Naive thymus-derived CD8-positive, alpha-beta T cell (primary cell): ENCODE data around the gene MAGEB1. TPM values are rescaled to one million over a fixed set of nuclear protein-coding genes. Genes with fewer than 3 reads are reported as not detected.

Experiments used
- ATAC-seq, 2 donors: fragments of 150-1000 bp; cut with Tn5 transposase in 1 of 2; sonication (Bioruptor Pico), chemical (Tn5 transposase) in 1 of 2; 1 replicate in 1 of 2; 2 replicates in 1 of 2; pipeline ENCODE4 v1.10.0; 2021; ENCODE audit warnings: mild to moderate bottlenecking in 2 of 2, moderate library complexity in 2 of 2
- POLR2A ChIA-PET: fragments of 350-600 bp; sonication (Branson Sonifier 250); formaldehyde crosslinking; loops from one replicate; lab custom pipeline; 2021; ENCODE audit warnings: antibody characterized with exemption; lab: Charles Lee
- DNase-seq, 10 donors: peaks; one replicate each; pipeline versions ENCODE4 v3.0.0 to v3.0.0-alpha.2; 2020 to 2022
- H3K27ac Mint-ChIP-seq, 10 donors: one replicate each; pipeline ENCODE4 v1.8.0; 2020 to 2022; ENCODE audit warnings: mild to moderate bottlenecking in 10 of 10, mixed read lengths in 10 of 10, moderate library complexity in 4 of 10, inconsistent platforms in 1 of 10
- H3K27me3 Mint-ChIP-seq, 5 donors: one replicate each; pipeline ENCODE4 v1.8.0; 2021 to 2022; ENCODE audit warnings: mixed read lengths in 5 of 5
- H3K36me3 Mint-ChIP-seq, 3 donors: one replicate each; pipeline ENCODE4 v1.8.0; 2020 to 2022; ENCODE audit warnings: mixed read lengths in 3 of 3, mild to moderate bottlenecking in 2 of 3, inconsistent platforms in 1 of 3
- H3K4me1 Mint-ChIP-seq, 4 donors: one replicate each; pipeline ENCODE4 v1.8.0; 2021 to 2022; ENCODE audit warnings: mixed read lengths in 4 of 4
- H3K4me3 Mint-ChIP-seq, 10 donors: one replicate each; pipeline ENCODE4 v1.8.0; 2020 to 2022; ENCODE audit warnings: mild to moderate bottlenecking in 10 of 10, mixed read lengths in 10 of 10, moderate library complexity in 6 of 10, inconsistent platforms in 1 of 10
- H3K9me3 Mint-ChIP-seq, 9 donors: one replicate each; pipeline ENCODE4 v1.8.0; 2020 to 2022; ENCODE audit warnings: mixed read lengths in 9 of 9, mild to moderate bottlenecking in 3 of 9, inconsistent platforms in 1 of 9, moderate library complexity in 1 of 9
- polyA plus RNA-seq, 3 donors: library from polyadenylated mRNA; unstranded; fragments of 300-500 nt; fragmentation: Illumina TruSeq; gene quantifications; one replicate each; pipeline ENCODE4 v1.2.3, GENCODE V29; 2021
- total RNA-seq, 8 experiments: library from RNA in 2 of 8; stranded (reverse) in 2 of 8; gene quantifications; one replicate each; pipeline ENCODE4 v1.2.3 and lab custom pipeline; 2021 to 2026

The MAGEB1 gene
- total and polyA plus RNA-seq, 5 experiments from 2014 or later, result not detected

DNA sequence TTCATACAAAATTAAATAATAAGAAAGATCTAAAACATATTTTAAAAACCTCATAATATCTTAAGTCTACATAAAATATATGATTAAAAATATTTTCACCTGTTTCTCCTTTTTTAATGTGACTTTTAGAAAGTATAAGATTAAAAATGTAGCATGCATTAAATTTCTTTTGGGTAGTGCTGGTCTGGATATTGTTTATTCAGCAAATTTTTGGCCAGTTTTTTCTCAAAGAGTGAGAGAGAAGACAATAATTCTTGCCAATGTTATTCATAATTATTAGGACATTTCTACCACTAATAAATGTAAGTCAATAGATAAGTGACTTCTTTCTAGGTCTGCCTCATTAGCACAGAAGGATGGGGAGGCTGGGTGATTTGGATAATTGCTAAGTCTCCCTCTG is 14.1 kb downstream of the MAGEB1 start:
- no peaks in the 10 kb centered on the region for H3K36me3 Mint-ChIP-seq
- H3K4me3 Mint-ChIP-seq, result no peak overlapping the region
- H3K27ac Mint-ChIP-seq, result no peak overlapping the region
- peaks cover 0 to 4% (median 0%) of the 10 kb centered on the region in 5 donors for H3K27me3 Mint-ChIP-seq
- H3K9me3 Mint-ChIP-seq, result peaks cover 0 to 7% (median 0%) of the 10 kb centered on the region in 9 donors
- no peaks in the 10 kb centered on the region for H3K4me1 Mint-ChIP-seq
- POLR2A ChIA-PET, result no interaction called here
- ATAC-seq, result no peak
- DNase-seq, result no peak

DNA sequence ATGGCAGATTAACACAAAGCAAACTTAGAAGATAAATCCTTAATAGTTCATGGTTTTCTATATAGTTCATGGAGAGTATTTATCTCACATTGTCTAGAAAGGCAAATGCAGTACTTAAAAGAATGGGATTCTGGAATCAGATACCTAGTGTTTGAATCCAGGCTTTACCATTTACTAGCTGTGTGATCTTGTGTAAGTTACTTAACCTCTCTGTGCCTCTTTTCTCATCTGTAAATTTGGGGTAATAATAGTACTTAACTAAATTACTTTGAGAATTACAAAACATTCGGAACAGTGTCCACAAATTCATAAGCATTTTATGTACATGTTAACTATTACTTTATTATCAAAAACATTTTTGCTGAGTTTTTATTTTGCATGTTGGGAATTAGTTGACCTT is 15.8 kb downstream of the MAGEB1 start:
- Mint-ChIP-seq H3K4me3 (no peak overlapping the region), H3K4me1 (no peaks in the 10 kb centered on the region), H3K9me3 (no peaks in the 10 kb centered on the region), H3K27me3 (peaks cover 0 to 4% (median 0%) of the 10 kb centered on the region in 5 donors), H3K27ac (no peak overlapping the region), H3K36me3 (no peaks in the 10 kb centered on the region)
- no peak for ATAC-seq
- POLR2A ChIA-PET, result no interaction called here
- DNase-seq, result no peak

DNA sequence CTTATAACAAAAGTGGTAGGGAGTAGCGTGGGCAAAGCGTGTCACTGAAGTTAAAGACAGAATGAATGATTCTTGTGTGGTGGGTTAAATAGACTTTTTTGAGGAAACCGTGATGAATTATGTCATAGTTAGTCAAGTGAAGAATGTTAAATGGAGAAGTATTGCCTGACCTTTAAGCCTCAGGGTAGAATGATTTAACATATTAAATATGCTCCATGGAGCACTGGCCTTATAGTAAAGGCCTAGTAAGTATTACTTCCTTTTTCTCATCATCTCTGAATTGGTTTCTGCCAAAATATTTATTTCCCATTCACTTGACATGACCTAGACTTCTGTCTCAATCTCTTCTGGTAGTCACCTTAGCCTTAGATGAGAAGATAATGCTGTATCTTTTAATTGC is 23.7 kb downstream of the MAGEB1 start:
- Mint-ChIP-seq H3K36me3 (no peaks in the 10 kb centered on the region), H3K9me3 (peaks cover 0 to 4% (median 0%) of the 10 kb centered on the region in 9 donors), H3K4me1 (no peaks in the 10 kb centered on the region), H3K4me3 (no peak overlapping the region), H3K27ac (no peak overlapping the region), H3K27me3 (peaks cover 0 to 10% (median 0%) of the 10 kb centered on the region in 5 donors)
- POLR2A ChIA-PET, result no interaction called here
- ATAC-seq, result no peak
- DNase-seq, result no peak

DNA sequence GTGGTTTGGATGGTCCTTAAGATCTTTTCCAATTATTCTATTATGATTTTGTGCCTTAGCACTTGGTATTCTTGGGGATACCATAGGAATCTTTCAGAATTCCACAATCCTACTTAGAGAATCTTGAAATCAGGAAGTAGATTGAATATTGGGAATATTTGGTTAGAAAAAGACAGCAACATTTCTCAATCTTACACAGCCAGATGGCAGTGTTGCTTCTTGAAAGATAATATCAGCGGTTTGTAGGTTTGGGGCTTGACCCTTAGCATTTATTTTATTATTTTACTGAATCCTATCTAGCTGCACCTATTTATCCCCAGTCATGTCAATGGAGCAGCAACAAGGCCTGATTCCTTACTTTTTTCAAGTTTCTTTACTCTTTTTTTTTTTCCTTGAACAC is 28.6 kb downstream of the MAGEB1 start:
- no peaks in the 10 kb centered on the region for H3K36me3 Mint-ChIP-seq
- no peak overlapping the region for H3K27ac Mint-ChIP-seq
- no peak for DNase-seq
- peaks cover 0 to 4% (median 0%) of the 10 kb centered on the region in 9 donors for H3K9me3 Mint-ChIP-seq
- POLR2A ChIA-PET, result no interaction called here
- no peak overlapping the region for H3K4me3 Mint-ChIP-seq
- peaks cover 0 to 8% (median 3%) of the 10 kb centered on the region in 4 donors for H3K4me1 Mint-ChIP-seq
- peaks cover 0 to 10% (median 0%) of the 10 kb centered on the region in 5 donors for H3K27me3 Mint-ChIP-seq
- no peak for ATAC-seq

DNA sequence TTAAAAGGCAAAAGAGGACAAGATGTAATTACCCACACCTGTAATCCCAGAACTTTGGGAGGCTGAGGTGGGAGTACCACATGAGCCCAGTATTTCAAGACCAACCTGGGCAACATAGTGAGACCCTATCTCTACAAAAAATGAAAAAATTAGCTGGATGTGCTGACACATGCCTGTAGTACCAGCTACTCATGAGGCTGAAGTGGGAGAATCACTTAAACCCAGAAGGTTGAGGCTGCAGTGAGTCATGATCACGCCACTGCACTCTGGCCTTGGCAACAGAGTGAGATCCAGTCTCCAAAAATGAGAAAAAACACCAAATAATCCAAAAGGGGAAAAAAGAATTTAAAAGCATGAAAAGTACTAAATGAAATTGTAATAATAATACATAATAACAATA is 31.4 kb downstream of the MAGEB1 start:
- H3K36me3 Mint-ChIP-seq, result no peaks in the 10 kb centered on the region
- H3K9me3 Mint-ChIP-seq, result peaks cover 0 to 2% (median 0%) of the 10 kb centered on the region in 9 donors
- no peak overlapping the region for H3K27ac Mint-ChIP-seq
- H3K27me3 Mint-ChIP-seq, result no peaks in the 10 kb centered on the region
- POLR2A ChIA-PET, result no interaction called here
- H3K4me3 Mint-ChIP-seq, result no peak overlapping the region
- DNase-seq, result no peak
- H3K4me1 Mint-ChIP-seq, result peaks cover 0 to 8% (median 3%) of the 10 kb centered on the region in 4 donors
- no peak for ATAC-seq

DNA sequence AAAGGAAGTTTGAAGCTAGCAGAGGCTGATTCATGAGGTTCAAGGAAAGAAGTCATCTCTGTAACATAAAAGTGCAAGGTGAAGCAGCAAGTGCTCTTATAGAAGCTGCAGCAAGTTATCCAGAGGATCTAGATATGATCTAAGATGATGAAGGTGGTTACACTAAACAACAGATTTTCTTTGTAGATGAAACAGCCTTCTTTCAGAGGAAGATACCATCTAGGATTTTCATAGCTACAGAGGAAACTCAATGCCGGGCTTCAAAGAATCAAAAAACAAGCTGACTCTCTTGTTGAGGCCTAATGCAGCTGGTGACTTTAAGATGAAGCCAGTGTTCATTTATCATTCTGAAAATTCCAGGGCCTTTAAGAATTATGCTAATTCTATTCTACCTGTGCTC is 33.5 kb downstream of the MAGEB1 start:
- ATAC-seq (no peak), DNase-seq (no peak)
- Mint-ChIP-seq H3K27ac (no peak overlapping the region), H3K4me1 (peaks cover 0 to 8% (median 3%) of the 10 kb centered on the region in 4 donors), H3K9me3 (peaks cover 0 to 1% (median 0%) of the 10 kb centered on the region in 9 donors), H3K4me3 (no peak overlapping the region), H3K27me3 (no peaks in the 10 kb centered on the region), H3K36me3 (no peaks in the 10 kb centered on the region)
- POLR2A ChIA-PET, result no interaction called here

DNA sequence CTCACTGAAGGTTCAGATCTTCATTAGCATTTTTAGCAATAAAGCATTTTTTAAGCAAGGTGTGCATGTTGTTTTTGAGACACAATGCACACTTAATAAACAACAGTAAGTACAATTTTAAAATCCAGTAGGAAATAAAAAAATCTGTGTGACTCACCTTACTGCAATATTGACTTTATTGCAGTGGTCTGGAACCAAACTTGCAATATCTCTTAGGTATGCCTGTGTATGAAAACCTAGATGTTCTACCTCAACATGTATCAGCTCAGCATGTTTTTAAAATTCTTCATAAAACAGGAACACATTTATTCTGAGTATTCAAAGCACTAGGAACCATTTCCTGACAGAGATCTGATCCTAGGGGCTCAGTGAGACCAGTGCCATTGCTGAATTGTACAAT is 35.6 kb downstream of the MAGEB1 start:
- no peaks in the 10 kb centered on the region for H3K36me3 Mint-ChIP-seq
- no peak overlapping the region for H3K27ac Mint-ChIP-seq
- H3K4me1 Mint-ChIP-seq, result peaks cover 0 to 8% (median 3%) of the 10 kb centered on the region in 4 donors
- no peak overlapping the region for H3K4me3 Mint-ChIP-seq
- no peaks in the 10 kb centered on the region for H3K27me3 Mint-ChIP-seq
- DNase-seq (no peak), ATAC-seq (no peak)
- POLR2A ChIA-PET, result no interaction called here
- H3K9me3 Mint-ChIP-seq, result peaks cover 0 to 1% (median 0%) of the 10 kb centered on the region in 9 donors

DNA sequence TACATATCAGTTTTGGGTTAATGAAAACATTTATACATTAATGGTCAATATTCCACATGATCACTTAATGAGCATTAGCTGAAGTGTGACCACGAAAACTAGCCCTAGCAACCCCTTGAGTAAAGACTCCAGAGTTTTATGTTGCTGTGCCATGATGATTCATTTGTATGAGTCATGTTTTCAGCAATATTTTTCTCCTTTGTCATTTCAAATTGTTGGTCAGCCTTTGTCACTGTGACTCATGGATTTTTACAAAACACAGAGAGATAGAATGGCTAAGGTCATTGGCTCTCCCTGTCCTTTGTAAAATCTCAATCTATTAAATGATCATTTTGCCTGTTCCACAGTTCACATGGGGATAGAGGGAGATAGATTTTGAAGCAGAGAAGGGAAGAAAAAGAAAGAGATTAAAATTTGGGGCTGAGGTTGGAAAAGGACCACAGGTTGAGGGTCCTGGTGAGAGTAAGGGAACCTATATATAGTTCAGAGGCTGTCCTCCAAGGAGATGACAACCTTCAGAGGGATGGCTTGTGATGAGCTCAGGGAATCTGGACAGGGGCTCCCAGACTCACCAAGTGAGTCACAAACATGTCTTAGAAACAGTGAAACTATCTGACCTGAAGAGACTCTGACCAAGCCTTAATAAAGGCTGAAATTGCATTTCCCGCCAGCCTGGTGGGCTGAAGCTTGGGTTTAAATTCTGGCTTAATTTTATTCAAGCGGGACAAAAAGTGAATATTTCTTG is 36.7 kb downstream of the MAGEB1 start:
- H3K36me3 Mint-ChIP-seq, result no peaks in the 10 kb centered on the region
- peaks cover 0 to 8% (median 3%) of the 10 kb centered on the region in 4 donors for H3K4me1 Mint-ChIP-seq
- no peak for DNase-seq
- H3K9me3 Mint-ChIP-seq, result peaks cover 0 to 1% (median 0%) of the 10 kb centered on the region in 9 donors
- H3K27me3 Mint-ChIP-seq, result no peaks in the 10 kb centered on the region
- POLR2A ChIA-PET, result no interaction called here
- H3K27ac Mint-ChIP-seq, result no peak overlapping the region
- H3K4me3 Mint-ChIP-seq, result no peak overlapping the region
- ATAC-seq, result no peak

DNA sequence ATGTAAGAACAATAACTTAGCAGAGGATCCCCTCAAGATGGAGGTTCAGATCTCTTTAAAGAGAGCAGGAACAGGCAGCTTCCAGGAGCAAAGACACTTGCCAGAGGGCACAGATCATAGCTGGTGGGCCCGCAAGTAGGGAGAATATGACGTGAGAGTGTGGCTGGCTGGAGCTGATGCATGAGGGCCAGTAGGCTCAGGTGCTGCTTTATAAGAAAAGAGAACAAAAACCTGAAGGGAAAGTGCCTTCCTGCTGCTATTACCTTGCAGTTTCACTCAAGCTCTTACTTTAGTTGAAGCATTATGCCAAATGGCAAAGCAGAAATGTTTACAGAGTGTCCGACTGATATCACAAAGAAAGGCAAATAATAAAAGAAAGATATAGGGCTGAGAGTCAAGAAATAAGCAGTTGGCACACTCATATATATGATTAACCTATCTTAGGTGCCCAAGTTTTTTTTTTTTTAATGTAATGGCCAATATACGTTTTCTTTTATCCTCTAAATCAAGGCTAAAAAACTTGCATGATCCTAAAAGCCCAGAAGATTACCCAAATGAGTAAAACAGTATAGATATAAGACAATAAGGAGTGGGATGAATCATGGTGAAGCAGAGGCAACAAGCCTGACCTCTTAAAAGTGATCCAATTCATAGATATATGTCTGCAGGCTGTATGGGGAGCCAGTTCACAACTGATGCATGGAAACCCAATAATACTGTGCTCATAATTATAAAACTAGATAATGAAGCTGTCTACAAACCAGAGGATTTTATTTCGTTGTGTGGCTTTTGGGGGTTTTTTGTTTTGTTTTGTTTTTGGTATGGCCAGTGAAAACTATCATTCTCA is 49.7 kb downstream of the MAGEB1 start:
- H3K27ac Mint-ChIP-seq, result no peak overlapping the region
- H3K36me3 Mint-ChIP-seq, result no peaks in the 10 kb centered on the region
- DNase-seq (no peak), ATAC-seq (no peak)
- no peak overlapping the region for H3K4me3 Mint-ChIP-seq
- peaks cover 0 to 5% (median 0%) of the 10 kb centered on the region in 5 donors for H3K27me3 Mint-ChIP-seq
- no peaks in the 10 kb centered on the region for H3K4me1 Mint-ChIP-seq
- H3K9me3 Mint-ChIP-seq, result peaks cover 0 to 7% (median 0%) of the 10 kb centered on the region in 9 donors
- POLR2A ChIA-PET, result no interaction called here

DNA sequence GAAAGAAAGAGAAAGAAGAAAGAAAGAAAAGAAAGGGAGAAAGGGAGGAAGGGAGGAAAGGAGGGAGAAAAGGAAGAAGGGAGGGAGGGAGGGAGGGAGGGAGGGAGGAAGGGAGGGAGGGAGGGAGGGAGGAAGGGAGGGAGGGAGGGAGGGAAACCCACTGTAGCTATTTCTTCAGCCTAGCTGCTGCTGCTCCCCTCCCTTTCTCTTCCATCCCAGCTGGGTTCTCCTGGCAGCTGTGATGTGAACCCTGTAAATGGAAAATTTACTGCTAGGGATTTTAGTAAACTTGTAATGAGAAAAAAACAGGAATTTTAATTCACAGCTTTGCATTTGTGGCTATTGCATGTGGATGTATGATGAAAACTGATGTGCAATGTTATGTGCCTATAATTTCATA is 54.3 kb downstream of the MAGEB1 start:
- POLR2A ChIA-PET, result no interaction called here
- no peak overlapping the region for H3K4me3 Mint-ChIP-seq
- H3K9me3 Mint-ChIP-seq, result peaks cover 0 to 2% (median 0%) of the 10 kb centered on the region in 9 donors
- peaks cover 0 to 4% (median 2%) of the 10 kb centered on the region in 5 donors for H3K27me3 Mint-ChIP-seq
- no peak overlapping the region for H3K27ac Mint-ChIP-seq
- DNase-seq, result no peak
- ATAC-seq, result no peak
- no peaks in the 10 kb centered on the region for H3K36me3 Mint-ChIP-seq
- no peaks in the 10 kb centered on the region for H3K4me1 Mint-ChIP-seq

Other genes starting within 250 kb of the MAGEB1 start
- gene MAGEB2, start 31.6 kb upstream of the MAGEB1 start, total RNA-seq, result not detected
- gene MAGEB2, start 31.6 kb upstream of the MAGEB1 start, polyA plus RNA-seq, result not detected
- gene MAGEB3, start 16.5 kb upstream of the MAGEB1 start, total RNA-seq, result not detected
- not detected for gene MAGEB3, start 16.5 kb upstream of the MAGEB1 start, polyA plus RNA-seq
- not detected for gene MAGEB4, start 5.1 kb upstream of the MAGEB1 start, total RNA-seq
- not detected for gene MAGEB4, start 5.1 kb upstream of the MAGEB1 start, polyA plus RNA-seq
- gene NR0B1, start 62.2 kb downstream of the MAGEB1 start, total RNA-seq, result not detected
- not detected for gene NR0B1, start 62.2 kb downstream of the MAGEB1 start, polyA plus RNA-seq